ENCODE measurements around the gene CDK2AP2.

DNA sequence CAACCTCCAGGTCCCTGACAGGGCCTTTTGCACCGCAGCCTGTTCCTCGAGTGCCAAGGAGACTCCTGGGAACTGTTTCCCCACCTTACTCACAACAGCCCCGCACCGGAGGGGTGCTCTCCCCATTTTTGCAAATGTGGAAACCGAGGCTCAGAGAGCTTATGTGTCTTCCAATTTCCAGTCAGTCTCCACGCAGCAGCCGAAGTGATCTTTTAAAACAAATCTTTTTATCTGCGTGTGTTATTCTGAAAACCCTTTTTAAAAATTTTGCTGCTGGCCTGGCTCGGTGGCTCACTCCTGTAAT is 38.5 kb downstream of the CDK2AP2 start:
- TF ChIP-seq EZH2 (IDR thresholded peaks at IDR 0.05; ENCODE audit: borderline replicate concordance, insufficient read depth, low read depth, low read length, poor library complexity, severe bottlenecking): no peak
- TF ChIP-seq, protein P1, sequence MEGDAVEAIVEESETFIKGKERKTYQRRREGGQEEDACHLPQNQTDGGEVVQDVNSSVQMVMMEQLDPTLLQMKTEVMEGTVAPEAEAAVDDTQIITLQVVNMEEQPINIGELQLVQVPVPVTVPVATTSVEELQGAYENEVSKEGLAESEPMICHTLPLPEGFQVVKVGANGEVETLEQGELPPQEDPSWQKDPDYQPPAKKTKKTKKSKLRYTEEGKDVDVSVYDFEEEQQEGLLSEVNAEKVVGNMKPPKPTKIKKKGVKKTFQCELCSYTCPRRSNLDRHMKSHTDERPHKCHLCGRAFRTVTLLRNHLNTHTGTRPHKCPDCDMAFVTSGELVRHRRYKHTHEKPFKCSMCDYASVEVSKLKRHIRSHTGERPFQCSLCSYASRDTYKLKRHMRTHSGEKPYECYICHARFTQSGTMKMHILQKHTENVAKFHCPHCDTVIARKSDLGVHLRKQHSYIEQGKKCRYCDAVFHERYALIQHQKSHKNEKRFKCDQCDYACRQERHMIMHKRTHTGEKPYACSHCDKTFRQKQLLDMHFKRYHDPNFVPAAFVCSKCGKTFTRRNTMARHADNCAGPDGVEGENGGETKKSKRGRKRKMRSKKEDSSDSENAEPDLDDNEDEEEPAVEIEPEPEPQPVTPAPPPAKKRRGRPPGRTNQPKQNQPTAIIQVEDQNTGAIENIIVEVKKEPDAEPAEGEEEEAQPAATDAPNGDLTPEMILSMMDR (IDR thresholded peaks at IDR 0.05): no peak
